ENCODE measurements around the gene KLHL17. TPM values are rescaled to one million over a fixed set of nuclear protein-coding genes. Genes with fewer than 3 reads are reported as not detected.
A peak's percentile ranks its signal among the peaks of the same experiment; 100 is the strongest.
"Not testable (repeated sequence)": the region's sequence is repeated elsewhere in the genome, so short reads cannot be mapped to it uniquely, and the experiment has no call there.

The KLHL17 gene
- total and polyA plus RNA-seq, 10 of the 15 experiments (the other 5 are each of a cell fraction or from before 2014, with no cell fraction given) = 0.03 to 30.6 (median 5.3) TPM

DNA sequence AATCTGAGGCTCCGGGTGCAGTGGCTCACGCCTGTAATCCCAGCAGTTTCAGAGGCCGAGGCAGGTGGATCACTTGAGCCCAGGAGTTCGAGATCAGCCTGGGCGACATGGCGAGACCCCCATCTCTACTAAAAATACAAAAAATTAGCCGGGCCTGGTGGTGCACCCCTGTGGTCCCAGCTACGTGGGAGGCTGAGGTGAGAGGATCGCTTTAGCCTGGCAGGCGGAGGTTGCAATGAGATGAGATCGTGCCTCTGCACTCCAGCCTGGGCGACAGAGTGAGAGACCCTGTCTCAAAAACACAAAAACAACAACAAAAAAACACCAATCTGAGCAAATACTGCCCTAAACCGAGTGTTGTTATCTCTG is 52.3 kb downstream of the KLHL17 start:
- H3K27me3 ChIP-seq (replicated peaks in 1 of 2; ENCODE audit: control insufficient read depth in 2 of 2, insufficient read depth in 2 of 2, low read length in 1 of 2); DNase-seq (ENCODE audit: low read depth, low spot score); H3K9me3 ChIP-seq (replicated peaks; ENCODE audit: control insufficient read depth, insufficient read depth, low read length); intact Hi-C loops (cut with micrococcal nuclease; ENCODE audit: unreplicated experiment); in situ Hi-C loops (cut with MboI); H4K20me1 ChIP-seq (ENCODE audit: control insufficient read depth, insufficient read depth); FAIRE-seq; H3K36me3 ChIP-seq (ENCODE audit: control insufficient read depth in 2 of 2, insufficient read depth in 2 of 2, low read length in 1 of 2): not testable (repeated sequence)
- TSS peak; percentile 99 for BruUV-seq (replicated peaks)
- Histone ChIP-seq H3K79me2 (ENCODE audit: control insufficient read depth, insufficient read depth, low read length) (peaks cover 22% of the 10 kb centered on the region), H2AFZ (ENCODE audit: control insufficient read depth, low read depth, low read length) (peak overlapping the region; percentile 73; the same call in 1 of the 2 replicates), H3K27ac (ENCODE audit: control insufficient read depth, insufficient read depth) (peak overlapping the region; percentile 92), H3K4me1 (ENCODE audit: control insufficient read depth, insufficient read depth, low read length) (peaks cover 12% of the 10 kb centered on the region), H3K4me3 (peak overlapping the region; percentile 56; the same call in 1 of the 2 replicates), H3K4me2 (ENCODE audit: control insufficient read depth, insufficient read depth) (peak overlapping the region; percentile 46), H3K9ac (ENCODE audit: control insufficient read depth, insufficient read depth, low read length) (peak overlapping the region; percentile 91)
- ChIA-PET RAD21 (ENCODE audit: unreplicated experiment) (interaction anchor here (1.1 to 3.2 kb wide), 6 partner anchors 19 to 51 kb away, joined by 3 to 24 read pairs (median 5); partner anchors contain the start of gene PERM1), CTCF (interaction anchor here (1.0 to 7.4 kb wide), 11 partner anchors 10 to 238 kb away, joined by 3 to 68 read pairs (median 4); partner anchors contain the start of gene PLEKHN1), SMC1A (ENCODE audit: uncharacterized antibody, unreplicated experiment) (interaction anchor here (1.0 to 2.8 kb wide), 6 partner anchors 11 to 50 kb away, joined by 3 to 13 read pairs (median 8); partner anchors contain the start of gene HES4), POLR2A (interaction anchor here (0.5 to 4.0 kb wide), 9 partner anchors 9 to 238 kb away, joined by 3 to 22 read pairs (median 6); no protein-coding TSS in a partner anchor)
- TF ChIP-seq, protein P1, sequence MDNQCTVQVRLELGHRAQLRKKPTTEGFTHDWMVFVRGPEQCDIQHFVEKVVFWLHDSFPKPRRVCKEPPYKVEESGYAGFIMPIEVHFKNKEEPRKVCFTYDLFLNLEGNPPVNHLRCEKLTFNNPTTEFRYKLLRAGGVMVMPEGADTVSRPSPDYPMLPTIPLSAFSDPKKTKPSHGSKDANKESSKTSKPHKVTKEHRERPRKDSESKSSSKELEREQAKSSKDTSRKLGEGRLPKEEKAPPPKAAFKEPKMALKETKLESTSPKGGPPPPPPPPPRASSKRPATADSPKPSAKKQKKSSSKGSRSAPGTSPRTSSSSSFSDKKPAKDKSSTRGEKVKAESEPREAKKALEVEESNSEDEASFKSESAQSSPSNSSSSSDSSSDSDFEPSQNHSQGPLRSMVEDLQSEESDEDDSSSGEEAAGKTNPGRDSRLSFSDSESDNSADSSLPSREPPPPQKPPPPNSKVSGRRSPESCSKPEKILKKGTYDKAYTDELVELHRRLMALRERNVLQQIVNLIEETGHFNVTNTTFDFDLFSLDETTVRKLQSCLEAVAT (IDR thresholded peaks at IDR 0.05) = peak; percentile 85
- WGBS (ENCODE audit: insufficient coverage, insufficient replicate concordance, low lambda C conversion rate, missing lambda C conversion rate) = 40% methylated on average over 12 of the region's 13 CpGs
- ATAC-seq = peak; percentile 7

DNA sequence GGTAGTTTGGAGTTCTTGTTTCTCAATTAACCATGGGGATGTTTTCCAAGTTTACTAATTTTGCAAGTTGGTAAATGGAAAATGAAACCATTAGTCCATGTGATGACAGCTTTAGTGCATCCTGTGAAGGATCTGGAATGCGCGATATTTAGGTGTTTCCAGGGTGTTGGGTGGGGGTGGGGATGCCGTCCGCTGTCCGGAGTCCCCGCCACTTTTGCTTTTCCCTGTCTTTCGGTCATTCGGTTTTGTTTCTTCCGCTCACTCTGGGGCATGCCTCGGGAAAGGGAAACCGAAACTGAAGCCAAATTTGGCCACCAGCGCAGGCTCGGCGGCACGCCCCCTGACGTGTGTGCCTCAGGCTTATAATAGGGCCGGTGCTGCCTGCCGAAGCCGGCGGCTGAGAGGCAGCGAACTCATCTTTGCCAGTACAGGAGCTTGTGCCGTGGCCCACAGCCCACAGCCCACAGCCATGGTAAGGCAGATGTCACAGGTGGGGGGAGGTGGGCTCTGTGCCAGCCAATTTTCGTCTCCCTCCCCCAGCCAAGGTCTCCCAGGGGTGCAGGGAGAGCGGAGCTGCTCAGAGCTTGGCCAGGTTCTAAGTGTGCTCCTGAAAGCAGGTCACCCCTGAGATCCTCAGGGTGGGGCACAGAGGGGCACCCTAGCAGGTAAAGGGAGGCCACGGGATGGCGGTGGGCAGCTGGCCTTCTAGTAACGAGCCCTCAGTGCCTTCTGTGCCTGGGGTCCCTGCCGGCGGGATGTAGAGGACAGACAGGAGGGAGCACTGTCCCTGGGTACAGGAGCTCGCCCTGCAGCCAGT is 52.9 kb downstream of the KLHL17 start, which contains the start of gene ISG15:
Gene ISG15, plus strand, starts transcription at position 393 of the 817 bp plus-strand sequence. Its CDS starts 77 bp downstream, at position 470.
- no TSS peak for BruUV-seq (replicated peaks)
- Histone ChIP-seq H4K20me1 (ENCODE audit: control insufficient read depth, insufficient read depth) (no peaks in the 10 kb centered on the region), H3K9me3 (replicated peaks; ENCODE audit: control insufficient read depth, insufficient read depth, low read length) (peaks cover 2% of the 10 kb centered on the region; the same call in 1 of the 3 replicates), H3K4me2 (ENCODE audit: control insufficient read depth, insufficient read depth) (peak within 1 kb of the TSS; percentile 62), H3K27me3 (replicated peaks in 1 of 2; ENCODE audit: control insufficient read depth in 2 of 2, insufficient read depth in 2 of 2, low read length in 1 of 2) (no peaks in the 10 kb centered on the region), H2AFZ (ENCODE audit: control insufficient read depth, low read depth, low read length) (peak within 1 kb of the TSS; percentile 73), H3K27ac (ENCODE audit: control insufficient read depth, insufficient read depth) (peak within 1 kb of the TSS; percentile 92), H3K4me3 (peak within 1 kb of the TSS; percentile 90), H3K9ac (ENCODE audit: control insufficient read depth, insufficient read depth, low read length) (peak within 1 kb of the TSS; percentile 91), H3K79me2 (ENCODE audit: control insufficient read depth, insufficient read depth, low read length) (peaks cover 22% of the 10 kb centered on the region), H3K4me1 (ENCODE audit: control insufficient read depth, insufficient read depth, low read length) (peaks cover 12% of the 10 kb centered on the region), H3K36me3 (ENCODE audit: control insufficient read depth in 2 of 2, insufficient read depth in 2 of 2, low read length in 1 of 2) (no peaks in the 10 kb centered on the region)
- SMC1A ChIA-PET (ENCODE audit: uncharacterized antibody, unreplicated experiment) = interaction anchor here (0.7 to 2.8 kb wide), 9 partner anchors 12 to 50 kb away, joined by 3 to 13 read pairs (median 4); partner anchors contain the start of gene HES4
- intact Hi-C loops (cut with micrococcal nuclease; ENCODE audit: unreplicated experiment) = no loop called here
- CTCF ChIA-PET = interaction anchor here (0.8 to 7.4 kb wide), 12 partner anchors 10 to 237 kb away, joined by 3 to 68 read pairs (median 4); partner anchors contain the start of gene PLEKHN1
- in situ Hi-C loops (cut with MboI) = no loop called here
- peak; percentile 74 for FAIRE-seq
- RAD21 ChIA-PET (ENCODE audit: unreplicated experiment) = interaction anchor here (0.5 to 3.2 kb wide), 11 partner anchors 11 to 1221 kb away, joined by 3 to 24 read pairs (median 4); partner anchors contain the start of gene PERM1
- ATAC-seq = peak; percentile 91
- 3% methylated on average over 30 of the region's 30 CpGs for WGBS (ENCODE audit: insufficient coverage, insufficient replicate concordance, low lambda C conversion rate, missing lambda C conversion rate)
- peak; percentile 79 for DNase-seq (ENCODE audit: low read depth, low spot score)
- POLR2A ChIA-PET = interaction anchor here (0.5 to 4.0 kb wide), 16 partner anchors 10 to 260 kb away, joined by 3 to 22 read pairs (median 5); partner anchors contain the start of genes PERM1, PLEKHN1 and UBE2J2
- TF ChIP-seq JUND (IDR thresholded peaks at IDR 0.05; ENCODE audit: low read depth, low read length) (no peak; the same call in 1 of the 2 replicates), RFX5 (IDR thresholded peaks at IDR 0.05; ENCODE audit: low read depth, low read length) (no peak), FOS (IDR thresholded peaks at IDR 0.05; ENCODE audit: borderline replicate concordance, extremely low read depth, insufficient read length) (no peak), HDAC6 (IDR thresholded peaks at IDR 0.05; ENCODE audit: unreplicated experiment) (no peak), BHLHE40 (IDR thresholded peaks at IDR 0.05; ENCODE audit: borderline replicate concordance in 1 of 2, low read depth in 2 of 2, low read length in 1 of 2) (peak; percentile 83 to 92; a peak in 3 of 4 replicates), RCOR1 (conservative IDR thresholded peaks at IDR 0.05; ENCODE audit: low read depth, low read length) (no peak), CREB1 (IDR thresholded peaks at IDR 0.05; ENCODE audit: low read depth) (peak; percentile 78), EZH2 (IDR thresholded peaks at IDR 0.05; ENCODE audit: borderline replicate concordance, control insufficient read depth, low read depth, low read length) (no peak), EGR1 (IDR thresholded peaks at IDR 0.05; ENCODE audit: borderline replicate concordance in 1 of 2, low read depth in 2 of 2, low read length in 2 of 2) (no peak; a peak in 1 of 3 replicates), CBX3 (IDR thresholded peaks at IDR 0.05; ENCODE audit: borderline replicate concordance, low read depth) (no peak)
- TF ChIP-seq, protein P2, sequence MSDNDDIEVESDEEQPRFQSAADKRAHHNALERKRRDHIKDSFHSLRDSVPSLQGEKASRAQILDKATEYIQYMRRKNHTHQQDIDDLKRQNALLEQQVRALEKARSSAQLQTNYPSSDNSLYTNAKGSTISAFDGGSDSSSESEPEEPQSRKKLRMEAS (IDR thresholded peaks at IDR 0.05; ENCODE audit: low read depth, low read length) = peak; percentile 72; the same call in 1 of the 2 replicates
